Bone marrow (tissue), 2 donors: ENCODE results near the gene NGFR.
"Not testable (repeated sequence)": the region's sequence is repeated elsewhere in the genome, so short reads cannot be mapped to it uniquely, and the experiment has no call there.

Experiments used
- DNase-seq, 2 donors: peaks; one replicate each; lab custom pipeline; 2025; lab: John Stamatoyannopoulos, UW

The NGFR gene

GRCh38 chr17:49496183-49496866, 1.2 kb downstream of the NGFR start:
- peak; percentile 3 to 43 for DNase-seq

GRCh38 chr17:49496867-49497147, 1.7 kb downstream of the NGFR start:
- no peak for DNase-seq

DNA sequence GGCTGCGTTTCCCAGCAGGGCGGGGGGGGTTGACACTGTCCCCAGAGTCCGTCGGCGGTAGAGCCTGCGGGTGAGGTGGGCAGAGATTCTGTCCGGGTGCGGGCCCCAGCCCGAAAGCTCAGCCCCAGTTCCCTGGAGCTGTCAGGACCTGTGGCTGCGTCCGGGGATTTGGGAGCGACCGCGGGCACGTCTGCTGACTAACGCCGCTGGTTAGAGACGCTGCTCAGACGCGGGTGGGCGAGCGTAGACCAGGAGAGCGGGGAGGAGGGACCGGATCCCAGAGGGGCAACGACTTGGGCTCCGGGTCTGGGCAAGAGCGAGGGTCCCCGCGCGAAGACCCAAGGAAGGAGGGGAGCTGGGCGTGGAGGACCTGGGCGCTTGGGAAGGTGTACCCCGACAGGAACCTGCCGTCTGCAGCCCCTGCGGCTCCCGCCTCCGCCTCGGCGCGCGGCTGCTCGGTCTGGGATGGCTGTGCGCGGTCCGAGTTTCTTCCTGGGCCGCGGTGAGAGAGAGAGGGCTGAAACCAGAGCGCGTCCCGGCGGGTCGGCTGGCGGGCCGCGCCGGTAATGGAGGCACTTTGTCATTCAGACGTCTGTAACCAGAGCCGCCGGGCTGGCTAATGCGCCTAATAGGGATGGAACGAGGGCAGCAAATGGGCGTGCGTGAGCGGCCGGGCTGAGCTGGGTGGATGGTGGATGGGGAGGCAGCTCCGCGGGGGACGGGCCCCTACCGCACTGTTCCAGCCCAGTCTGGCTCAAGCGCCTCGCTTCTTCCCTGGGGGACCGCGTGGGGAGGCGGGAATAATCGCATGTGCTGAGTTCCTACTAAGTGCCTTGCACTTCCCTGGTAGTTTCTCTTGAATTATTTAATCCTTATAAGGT, 2.3 kb downstream of the NGFR start:
- DNase-seq = no peak

DNA sequence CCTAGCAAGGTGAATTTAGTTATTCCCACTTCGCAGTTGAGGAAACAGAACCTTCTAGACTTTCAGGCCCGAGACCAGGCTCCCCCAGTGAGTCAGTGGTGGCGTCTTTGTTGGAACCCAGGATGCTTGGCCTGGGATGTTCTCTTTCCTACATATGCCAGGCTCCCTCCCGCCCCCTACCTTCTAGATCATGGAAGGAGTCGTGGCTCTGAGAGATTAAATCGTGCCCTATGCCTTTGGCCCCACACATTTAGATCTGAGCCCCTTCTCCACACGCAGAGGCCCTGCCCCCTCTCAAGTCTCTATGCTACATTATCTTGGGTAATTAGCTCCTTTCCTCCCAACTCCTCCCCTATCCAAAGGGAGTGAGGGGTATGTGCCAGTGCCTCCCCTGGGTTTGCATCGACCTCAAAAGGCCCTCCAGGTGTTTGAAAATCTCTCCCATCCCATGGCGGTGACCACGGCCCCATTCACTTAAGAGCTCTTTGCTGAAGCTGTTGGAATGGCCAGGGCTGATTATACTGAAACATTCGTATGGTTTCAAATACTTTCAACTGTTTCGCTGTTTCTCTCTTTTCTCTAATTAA, 3.0 kb downstream of the NGFR start:
- no peak for DNase-seq

- no peak for DNase-seq
These were observed 6.4 kb downstream of the NGFR start for GRCh38 chr17:49501496-49501895.

- DNase-seq = no peak
These were observed 7.2 kb downstream of the NGFR start for GRCh38 chr17:49502254-49502653.

DNA sequence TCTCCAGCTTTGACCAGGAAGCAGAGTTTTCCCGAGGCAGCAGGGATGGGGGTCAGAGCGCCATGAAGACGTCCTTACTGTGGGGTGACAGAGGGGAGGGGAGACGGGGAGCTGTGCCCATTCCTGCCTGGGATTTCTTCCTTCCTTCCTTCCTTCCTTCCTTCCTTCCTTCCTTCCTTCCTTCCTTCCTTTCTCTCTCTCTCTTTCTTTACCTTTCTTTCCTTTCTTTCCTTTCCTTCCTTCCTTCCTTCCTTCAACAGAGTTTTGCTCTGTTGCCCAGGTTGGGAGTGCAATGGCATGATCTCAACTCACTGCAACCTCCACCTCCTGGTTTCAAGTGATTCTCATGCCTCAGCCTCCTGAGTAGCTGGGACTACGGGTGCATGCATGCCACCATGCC, 7.6 kb downstream of the NGFR start:
- not testable (repeated sequence) for DNase-seq

- no peak for DNase-seq
These were observed 9.3 kb downstream of the NGFR start for GRCh38 chr17:49504369-49504768.

DNA sequence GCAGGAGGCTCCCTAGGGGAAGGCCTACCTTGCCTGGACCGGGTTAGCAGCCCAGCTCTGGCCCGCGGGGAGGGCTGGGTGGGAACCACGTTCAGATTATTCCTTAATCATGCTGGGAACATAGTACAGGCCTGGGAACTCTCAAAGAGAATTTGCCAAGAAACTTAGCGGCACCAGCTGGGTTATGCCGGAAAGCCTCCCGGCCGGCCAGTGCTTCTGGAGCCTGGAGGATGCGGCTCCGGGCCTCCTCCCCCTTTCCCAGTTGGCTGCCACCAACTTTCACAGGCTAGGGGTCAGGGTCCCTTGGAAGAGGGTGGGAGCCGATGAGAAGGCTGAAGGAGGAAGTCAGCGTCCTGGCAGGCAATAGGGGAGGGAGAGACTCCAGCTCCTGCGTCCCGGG, 10.8 kb downstream of the NGFR start:
- DNase-seq = no peak

- no peak for DNase-seq
These were observed 11.2 kb downstream of the NGFR start for GRCh38 chr17:49506282-49506681.

- no peak for DNase-seq
These were observed 13.2 kb downstream of the NGFR start for GRCh38 chr17:49508061-49508865.

GRCh38 chr17:49508866-49509587, 13.9 kb downstream of the NGFR start:
- DNase-seq = no peak

DNA sequence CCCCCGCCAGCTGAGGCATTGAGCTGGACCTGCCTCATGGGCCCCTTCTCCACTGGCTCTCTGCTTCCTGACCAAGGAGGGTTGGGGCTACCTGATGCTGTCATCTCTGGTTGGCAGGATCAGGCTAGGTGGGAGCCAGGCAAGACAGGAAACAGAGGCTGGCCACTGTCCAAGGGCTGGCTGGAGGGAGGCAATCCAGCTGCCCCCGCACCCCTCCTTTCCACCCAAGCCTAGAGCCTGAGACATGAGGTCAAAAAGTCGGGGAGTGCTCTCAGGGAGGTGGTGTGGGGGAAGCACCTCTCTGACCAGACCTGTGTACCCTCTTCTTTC, 14.5 kb downstream of the NGFR start:
- no peak for DNase-seq

GRCh38 chr17:49510059-49510719, 15.1 kb downstream of the NGFR start:
- DNase-seq = no peak

DNA sequence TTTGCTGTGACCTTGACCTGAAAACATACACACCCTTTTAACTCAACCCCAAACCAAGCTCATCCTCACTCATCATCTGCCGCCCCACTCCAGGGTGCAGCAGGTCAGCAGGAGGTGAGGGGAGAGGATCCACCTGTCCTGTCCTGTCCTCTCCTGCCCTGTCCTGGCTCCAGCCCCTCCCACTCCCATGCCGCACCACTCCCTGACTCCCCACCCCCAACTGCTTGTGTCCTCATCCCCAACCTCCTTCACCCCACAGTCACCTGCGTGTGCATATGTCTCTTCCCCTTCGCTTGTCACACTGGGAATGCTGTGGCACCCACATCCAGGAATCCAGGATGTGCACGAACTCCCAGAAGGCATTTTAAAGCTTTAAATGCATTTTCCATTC, 15.6 kb downstream of the NGFR start:
- no peak for DNase-seq

DNA sequence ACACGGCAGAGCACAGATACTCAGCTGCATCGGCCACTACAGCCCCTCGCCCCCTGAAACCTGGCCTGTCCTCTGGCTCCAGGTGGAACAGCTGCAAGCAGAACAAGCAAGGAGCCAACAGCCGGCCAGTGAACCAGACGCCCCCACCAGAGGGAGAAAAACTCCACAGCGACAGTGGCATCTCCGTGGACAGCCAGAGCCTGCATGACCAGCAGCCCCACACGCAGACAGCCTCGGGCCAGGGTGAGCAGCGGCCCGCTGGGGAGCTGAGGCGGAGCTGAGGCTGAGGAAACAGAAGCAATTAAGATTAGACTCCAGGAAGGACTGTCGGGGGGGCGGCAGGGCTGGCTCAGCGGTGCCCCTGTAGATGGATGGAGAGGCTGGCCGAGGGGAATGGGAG, 16.7 kb downstream of the NGFR start:
- no peak for DNase-seq

DNA sequence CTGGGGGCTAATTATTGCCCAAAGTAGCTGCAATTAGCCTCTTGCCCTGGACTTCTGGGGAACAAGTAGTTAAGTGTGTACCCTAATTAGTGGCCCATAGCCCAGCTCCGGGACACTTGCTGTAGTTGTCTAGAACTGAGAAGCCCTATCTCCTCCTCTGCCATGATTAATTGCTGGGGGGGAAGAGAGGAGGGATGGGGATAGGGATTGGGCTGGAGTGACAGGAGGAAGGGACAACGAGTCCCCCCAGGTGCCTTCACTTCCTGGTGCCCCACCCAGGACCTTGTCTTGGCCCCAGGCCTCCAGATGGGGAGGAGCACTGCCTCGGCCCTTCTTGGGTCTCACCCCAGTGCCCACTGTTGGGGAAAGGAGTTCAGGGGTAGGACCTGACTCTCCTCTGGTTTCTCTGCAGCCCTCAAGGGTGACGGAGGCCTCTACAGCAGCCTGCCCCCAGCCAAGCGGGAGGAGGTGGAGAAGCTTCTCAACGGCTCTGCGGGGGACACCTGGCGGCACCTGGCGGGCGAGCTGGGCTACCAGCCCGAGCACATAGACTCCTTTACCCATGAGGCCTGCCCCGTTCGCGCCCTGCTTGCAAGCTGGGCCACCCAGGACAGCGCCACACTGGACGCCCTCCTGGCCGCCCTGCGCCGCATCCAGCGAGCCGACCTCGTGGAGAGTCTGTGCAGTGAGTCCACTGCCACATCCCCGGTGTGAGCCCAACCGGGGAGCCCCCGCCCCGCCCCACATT, 17.4 kb downstream of the NGFR start:
- no peak for DNase-seq

DNA sequence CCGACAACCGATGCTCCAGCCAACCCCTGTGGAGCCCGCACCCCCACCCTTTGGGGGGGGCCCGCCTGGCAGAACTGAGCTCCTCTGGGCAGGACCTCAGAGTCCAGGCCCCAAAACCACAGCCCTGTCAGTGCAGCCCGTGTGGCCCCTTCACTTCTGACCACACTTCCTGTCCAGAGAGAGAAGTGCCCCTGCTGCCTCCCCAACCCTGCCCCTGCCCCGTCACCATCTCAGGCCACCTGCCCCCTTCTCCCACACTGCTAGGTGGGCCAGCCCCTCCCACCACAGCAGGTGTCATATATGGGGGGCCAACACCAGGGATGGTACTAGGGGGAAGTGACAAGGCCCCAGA, 17.9 kb downstream of the NGFR start:
- DNase-seq = no peak

DNA sequence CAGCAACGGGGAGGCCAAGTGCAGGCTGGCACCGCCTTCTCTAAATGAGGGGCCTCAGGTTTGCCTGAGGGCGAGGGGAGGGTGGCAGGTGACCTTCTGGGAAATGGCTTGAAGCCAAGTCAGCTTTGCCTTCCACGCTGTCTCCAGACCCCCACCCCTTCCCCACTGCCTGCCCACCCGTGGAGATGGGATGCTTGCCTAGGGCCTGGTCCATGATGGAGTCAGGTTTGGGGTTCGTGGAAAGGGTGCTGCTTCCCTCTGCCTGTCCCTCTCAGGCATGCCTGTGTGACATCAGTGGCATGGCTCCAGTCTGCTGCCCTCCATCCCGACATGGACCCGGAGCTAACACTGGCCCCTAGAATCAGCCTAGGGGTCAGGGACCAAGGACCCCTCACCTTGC, 18.5 kb downstream of the NGFR start:
- DNase-seq = no peak

GRCh38 chr17:49514071-49514721, 19.1 kb downstream of the NGFR start:
- no peak for DNase-seq
